K562 (cell line): Measurements from ENCODE around the gene DNAAF3. TPM values are rescaled to one million over a fixed set of nuclear protein-coding genes. Genes with fewer than 3 reads are reported as not detected.

ENCODE experiments used
- KAT7 ChIP-seq: sonication (generic); formaldehyde crosslinking; IDR thresholded peaks from 2 replicates; pipeline ENCODE4 v1.8.0; 2022; ENCODE audit warnings: missing genetic modification reagents, mild to moderate bottlenecking, borderline replicate concordance
- LARP7 ChIP-seq: fragments of 450-650 bp; IDR thresholded peaks from 2 replicates; pipeline ENCODE4 v1.6.1; 2016
- MCM7 ChIP-seq, 2 experiments: fragments of 450-650 bp; IDR thresholded peaks; 2 replicates each; pipeline ENCODE4 v1.6.1; 2016 to 2018
- MEF2A ChIP-seq: IDR thresholded peaks from 2 replicates; pipeline ENCODE4 v1.6.1; 2011; ENCODE audit warnings: low read depth, mild to moderate bottlenecking, low read length, moderate library complexity; ENCODE audit not compliant: control insufficient read depth
- MEIS2 ChIP-seq: fragments of 450-650 bp; IDR thresholded peaks from 2 replicates; pipeline ENCODE4 v1.6.1; 2014; ENCODE audit warnings: mild to moderate bottlenecking; ENCODE audit not compliant: partially characterized antibody
- MTA3 ChIP-seq: fragments of 450-650 bp; formaldehyde crosslinking; IDR thresholded peaks from 2 replicates; pipeline ENCODE4 v1.6.1; 2017; ENCODE audit warnings: mild to moderate bottlenecking, borderline replicate concordance
- NFATC3 ChIP-seq: fragments of 450-650 bp; IDR thresholded peaks from 2 replicates; pipeline ENCODE4 v1.6.1; 2017; ENCODE audit warnings: mild to moderate bottlenecking
- PKNOX1 ChIP-seq: fragments of 450-650 bp; IDR thresholded peaks from 2 replicates; pipeline ENCODE4 v1.6.1; 2016
- POLR2AphosphoS2 ChIP-seq: IDR thresholded peaks from 2 replicates; pipeline ENCODE4 v1.6.1; 2012; ENCODE audit warnings: low read length, improper control_type of control experiment
- PPARD ChIP-seq: fragments of 250-450 bp; sonication (Bioruptor Pico); IDR thresholded peaks from 2 replicates; pipeline ENCODE4 v1.8.0; 2022; ENCODE audit warnings: inconsistent platforms, mild to moderate bottlenecking, moderate library complexity
- SIX5 ChIP-seq, 2 experiments: IDR thresholded peaks; 2 replicates each; pipeline ENCODE4 v1.6.1; 2011; ENCODE audit warnings: low read length in 2 of 2, borderline replicate concordance in 1 of 2, low read depth in 1 of 2, mild to moderate bottlenecking in 1 of 2, moderate library complexity in 1 of 2; ENCODE audit not compliant: insufficient read depth in 1 of 2
- USF2 ChIP-seq: sonication (generic); formaldehyde crosslinking; IDR thresholded peaks from 2 replicates; pipeline ENCODE4 v1.5.0; 2020; ENCODE audit warnings: missing genetic modification reagents
- ZFP30 ChIP-seq: fragments of 250-450 bp; sonication (Bioruptor Pico); IDR thresholded peaks from 2 replicates; pipeline ENCODE4 v1.8.0; 2022; ENCODE audit warnings: moderate library complexity, mild to moderate bottlenecking, inconsistent platforms, borderline replicate concordance
- ZNF165 ChIP-seq: fragments of 250-450 bp; sonication (Bioruptor Pico); IDR thresholded peaks from 2 replicates; pipeline ENCODE4 v1.4.0; 2020; ENCODE audit warnings: borderline replicate concordance
- ZNF184 ChIP-seq: sonication (generic); formaldehyde crosslinking; IDR thresholded peaks from 2 replicates; pipeline ENCODE4 v1.5.0; 2020; ENCODE audit warnings: missing genetic modification reagents
- ZNF197 ChIP-seq: fragments of 200-800 bp; sonication (Bioruptor generic); IDR thresholded peaks from 2 replicates; pipeline ENCODE4 v1.6.1; 2016; ENCODE audit warnings: low read depth, missing genetic modification characterization, missing compliant biosample characterization
- ZNF24 ChIP-seq: fragments of 450-650 bp; IDR thresholded peaks from 2 replicates; pipeline ENCODE4 v1.6.1; 2016
- polyA plus RNA-seq, 8 experiments: library from polyadenylated mRNA; depleted of rRNA in 4 of 8; stranded (reverse) in 5 of 8; unstranded in 3 of 8; fragments of >200 nt; fragmentation: Nextera tagmentation in 2 of 8; fragmentation: Illumina TruSeq in 1 of 8; extraction: Ambion mirVana in 2 of 8; extraction: Trizol in 1 of 8; gene quantifications; 2 replicates each; pipeline versions ENCODE4 v1.2.1 to v1.2.3, GENCODE V29; 2011 to 2014; ENCODE audit warnings: inconsistent platforms in 1 of 8, missing spikeins in 1 of 8
- total RNA-seq, 7 experiments: library from RNA; depleted of rRNA in 6 of 7; stranded (reverse); fragments of >200 nt in 6 of 7; fragmentation: Illumina TruSeq in 2 of 7; extraction: Trizol in 2 of 7; gene quantifications; 2 replicates each; pipeline versions ENCODE4 v1.2.1 to v1.2.3, GENCODE V29; 2011 to 2021; ENCODE audit warnings: low replicate concordance in 1 of 7
- TF ChIP-seq, protein P1 (sequence below), 2 experiments: IDR thresholded peaks in 1 of 2; conservative IDR thresholded peaks in 1 of 2; 2 replicates each; pipeline ENCODE4 v1.6.1; 2016; ENCODE audit warnings: low read depth in 2 of 2, mild to moderate bottlenecking in 1 of 2, missing compliant biosample characterization in 1 of 2, missing genetic modification characterization in 1 of 2, moderate library complexity in 1 of 2
- TF ChIP-seq, protein P2 (sequence below), 2 experiments: fragments of 150-350 bp in 1 of 2; IDR thresholded peaks; 2 replicates each; pipeline ENCODE4 v1.6.1; 2012 to 2016; ENCODE audit warnings: low read depth in 2 of 2, low read length in 2 of 2, mild to moderate bottlenecking in 1 of 2, moderate library complexity in 1 of 2
- TF ChIP-seq, protein P3 (sequence below): fragments of 250-450 bp; sonication (Bioruptor Pico); IDR thresholded peaks from 2 replicates; pipeline ENCODE4 v1.4.0; 2020; ENCODE audit warnings: mild to moderate bottlenecking

DNAAF3 gene
- total and polyA plus RNA-seq, 9 of the 15 experiments (the other 6 are each of a cell fraction or from before 2014, with no cell fraction given): 21.6 to 61.5 (median 43.0) TPM

DNA sequence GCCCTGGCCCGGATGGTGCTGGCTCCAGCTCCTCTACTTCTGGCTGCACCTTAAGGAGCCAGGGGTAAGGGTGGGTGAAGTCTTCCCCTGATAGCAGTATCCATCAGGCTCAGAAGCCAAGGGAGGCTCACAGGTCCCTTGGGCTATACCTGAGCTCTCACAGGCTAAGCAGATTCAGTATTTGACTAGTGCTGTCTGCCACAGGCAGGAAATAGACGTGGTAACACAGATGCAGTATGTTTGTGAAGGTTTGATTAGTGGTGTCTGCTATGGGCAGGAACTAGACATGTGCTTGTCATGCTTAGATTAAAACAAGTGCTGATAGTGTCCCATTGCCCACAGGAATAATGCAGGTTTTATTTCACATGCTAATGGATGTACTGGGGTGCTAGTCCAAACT, 9.7 kb upstream of the DNAAF3 start (continued):
- TF ChIP-seq, protein P1, sequence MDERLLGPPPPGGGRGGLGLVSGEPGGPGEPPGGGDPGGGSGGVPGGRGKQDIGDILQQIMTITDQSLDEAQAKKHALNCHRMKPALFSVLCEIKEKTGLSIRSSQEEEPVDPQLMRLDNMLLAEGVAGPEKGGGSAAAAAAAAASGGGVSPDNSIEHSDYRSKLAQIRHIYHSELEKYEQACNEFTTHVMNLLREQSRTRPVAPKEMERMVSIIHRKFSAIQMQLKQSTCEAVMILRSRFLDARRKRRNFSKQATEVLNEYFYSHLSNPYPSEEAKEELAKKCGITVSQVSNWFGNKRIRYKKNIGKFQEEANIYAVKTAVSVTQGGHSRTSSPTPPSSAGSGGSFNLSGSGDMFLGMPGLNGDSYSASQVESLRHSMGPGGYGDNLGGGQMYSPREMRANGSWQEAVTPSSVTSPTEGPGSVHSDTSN (CRISPR knock-in tag; IDR thresholded peaks at IDR 0.05; ENCODE audit: low read depth): no peak
- TF ChIP-seq, protein P1 (tag; conservative IDR thresholded peaks at IDR 0.05; ENCODE audit: low read depth): no peak
- TF ChIP-seq NFATC3: no peak
- TF ChIP-seq MEF2A: no peak
- no peak for TF ChIP-seq USF2
- no peak for TF ChIP-seq SIX5 (IDR thresholded peaks at IDR 0.05; ENCODE audit: borderline replicate concordance in 1 of 2, insufficient read depth in 1 of 2, low read depth in 1 of 2, low read length in 2 of 2)
- TF ChIP-seq MCM7 (IDR thresholded peaks at IDR 0.05): no peak
- TF ChIP-seq ZFP30 (CRISPR knock-in tag): no peak
- TF ChIP-seq LARP7: no peak
- TF ChIP-seq, protein P2, sequence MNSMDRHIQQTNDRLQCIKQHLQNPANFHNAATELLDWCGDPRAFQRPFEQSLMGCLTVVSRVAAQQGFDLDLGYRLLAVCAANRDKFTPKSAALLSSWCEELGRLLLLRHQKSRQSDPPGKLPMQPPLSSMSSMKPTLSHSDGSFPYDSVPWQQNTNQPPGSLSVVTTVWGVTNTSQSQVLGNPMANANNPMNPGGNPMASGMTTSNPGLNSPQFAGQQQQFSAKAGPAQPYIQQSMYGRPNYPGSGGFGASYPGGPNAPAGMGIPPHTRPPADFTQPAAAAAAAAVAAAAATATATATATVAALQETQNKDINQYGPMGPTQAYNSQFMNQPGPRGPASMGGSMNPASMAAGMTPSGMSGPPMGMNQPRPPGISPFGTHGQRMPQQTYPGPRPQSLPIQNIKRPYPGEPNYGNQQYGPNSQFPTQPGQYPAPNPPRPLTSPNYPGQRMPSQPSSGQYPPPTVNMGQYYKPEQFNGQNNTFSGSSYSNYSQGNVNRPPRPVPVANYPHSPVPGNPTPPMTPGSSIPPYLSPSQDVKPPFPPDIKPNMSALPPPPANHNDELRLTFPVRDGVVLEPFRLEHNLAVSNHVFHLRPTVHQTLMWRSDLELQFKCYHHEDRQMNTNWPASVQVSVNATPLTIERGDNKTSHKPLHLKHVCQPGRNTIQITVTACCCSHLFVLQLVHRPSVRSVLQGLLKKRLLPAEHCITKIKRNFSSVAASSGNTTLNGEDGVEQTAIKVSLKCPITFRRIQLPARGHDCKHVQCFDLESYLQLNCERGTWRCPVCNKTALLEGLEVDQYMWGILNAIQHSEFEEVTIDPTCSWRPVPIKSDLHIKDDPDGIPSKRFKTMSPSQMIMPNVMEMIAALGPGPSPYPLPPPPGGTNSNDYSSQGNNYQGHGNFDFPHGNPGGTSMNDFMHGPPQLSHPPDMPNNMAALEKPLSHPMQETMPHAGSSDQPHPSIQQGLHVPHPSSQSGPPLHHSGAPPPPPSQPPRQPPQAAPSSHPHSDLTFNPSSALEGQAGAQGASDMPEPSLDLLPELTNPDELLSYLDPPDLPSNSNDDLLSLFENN (IDR thresholded peaks at IDR 0.05; ENCODE audit: low read depth in 2 of 2, low read length in 2 of 2): peak in 1 of 2 experiments; percentile 88; a peak in 2 of 4 replicates
- TF ChIP-seq PKNOX1: peak; percentile 44; the same call in 1 of the 2 replicates
- no peak for TF ChIP-seq POLR2AphosphoS2
- no peak for TF ChIP-seq ZNF197 (CRISPR knock-in tag)
- no peak for TF ChIP-seq ZNF184
- TF ChIP-seq KAT7 (CRISPR knock-in tag): no peak
- no peak for TF ChIP-seq PPARD
- TF ChIP-seq MTA3: no peak
- TF ChIP-seq, protein P3, sequence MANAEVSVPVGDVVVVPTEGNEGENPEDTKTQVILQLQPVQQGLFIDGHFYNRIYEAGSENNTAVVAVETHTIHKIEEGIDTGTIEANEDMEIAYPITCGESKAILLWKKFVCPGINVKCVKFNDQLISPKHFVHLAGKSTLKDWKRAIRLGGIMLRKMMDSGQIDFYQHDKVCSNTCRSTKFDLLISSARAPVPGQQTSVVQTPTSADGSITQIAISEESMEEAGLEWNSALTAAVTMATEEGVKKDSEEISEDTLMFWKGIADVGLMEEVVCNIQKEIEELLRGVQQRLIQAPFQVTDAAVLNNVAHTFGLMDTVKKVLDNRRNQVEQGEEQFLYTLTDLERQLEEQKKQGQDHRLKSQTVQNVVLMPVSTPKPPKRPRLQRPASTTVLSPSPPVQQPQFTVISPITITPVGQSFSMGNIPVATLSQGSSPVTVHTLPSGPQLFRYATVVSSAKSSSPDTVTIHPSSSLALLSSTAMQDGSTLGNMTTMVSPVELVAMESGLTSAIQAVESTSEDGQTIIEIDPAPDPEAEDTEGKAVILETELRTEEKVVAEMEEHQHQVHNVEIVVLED: no peak
- TF ChIP-seq MEIS2: peak; percentile 39
- TF ChIP-seq ZNF24: no peak
- no peak for TF ChIP-seq ZNF165 (CRISPR knock-in tag)
